Right lung (tissue), 5 donors: ENCODE data around the gene CXCR6. TPM values are rescaled to one million over a fixed set of nuclear protein-coding genes. Genes with fewer than 3 reads are reported as not detected.
A peak's percentile ranks its signal among the peaks of the same experiment; 100 is the strongest.

Experiments
- DNase-seq, 2 donors: peaks; one replicate each; pipeline ENCODE4 v3.0.0-alpha.2; 2013
- polyA plus RNA-seq, 5 donors: library from polyadenylated mRNA; unstranded; fragments of 120-200 nt; gene quantifications; one replicate each; pipeline versions ENCODE4 v1.2.1 to v1.2.3, GENCODE V29; 2013; ENCODE audit warnings: inconsistent platforms in 1 of 5, low replicate concordance in 1 of 5; ENCODE audit not compliant: insufficient read length in 5 of 5, insufficient read depth in 1 of 5

Gene CXCR6
- polyA plus RNA-seq, 5 donors: 0.40 to 1.4 (median 1.0) TPM

- no peak for DNase-seq
These were observed 24.5 kb downstream of the CXCR6 start for GRCh38 chr3:45967724-45968123.

DNA sequence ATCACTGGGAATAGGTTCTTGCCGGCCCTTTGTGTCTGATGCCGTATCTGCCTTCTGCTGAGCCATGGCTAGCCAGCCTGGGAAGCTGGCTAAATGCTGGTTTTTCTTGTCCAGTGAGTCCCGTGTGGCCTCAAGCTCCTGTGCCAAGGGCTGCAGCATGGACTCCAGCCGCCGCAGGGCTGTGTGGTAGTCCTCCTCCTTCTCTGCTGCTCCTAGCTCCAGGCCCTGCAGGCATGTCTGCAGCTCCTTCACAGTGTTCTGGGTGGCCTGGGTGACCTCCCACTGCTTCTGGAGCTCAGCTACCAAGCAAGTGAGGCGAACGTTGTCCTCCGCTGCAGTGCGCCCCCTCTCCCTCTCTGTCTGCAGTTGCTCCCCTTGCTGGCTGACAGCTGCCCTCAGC, 24.9 kb downstream of the CXCR6 start:
- DNase-seq: no peak

GRCh38 chr3:45968706-45969105, 25.4 kb downstream of the CXCR6 start:
- no peak for DNase-seq

GRCh38 chr3:45969116-45969515, 25.9 kb downstream of the CXCR6 start:
- no peak for DNase-seq

GRCh38 chr3:45969953-45970352, 26.7 kb downstream of the CXCR6 start:
- DNase-seq: no peak

DNA sequence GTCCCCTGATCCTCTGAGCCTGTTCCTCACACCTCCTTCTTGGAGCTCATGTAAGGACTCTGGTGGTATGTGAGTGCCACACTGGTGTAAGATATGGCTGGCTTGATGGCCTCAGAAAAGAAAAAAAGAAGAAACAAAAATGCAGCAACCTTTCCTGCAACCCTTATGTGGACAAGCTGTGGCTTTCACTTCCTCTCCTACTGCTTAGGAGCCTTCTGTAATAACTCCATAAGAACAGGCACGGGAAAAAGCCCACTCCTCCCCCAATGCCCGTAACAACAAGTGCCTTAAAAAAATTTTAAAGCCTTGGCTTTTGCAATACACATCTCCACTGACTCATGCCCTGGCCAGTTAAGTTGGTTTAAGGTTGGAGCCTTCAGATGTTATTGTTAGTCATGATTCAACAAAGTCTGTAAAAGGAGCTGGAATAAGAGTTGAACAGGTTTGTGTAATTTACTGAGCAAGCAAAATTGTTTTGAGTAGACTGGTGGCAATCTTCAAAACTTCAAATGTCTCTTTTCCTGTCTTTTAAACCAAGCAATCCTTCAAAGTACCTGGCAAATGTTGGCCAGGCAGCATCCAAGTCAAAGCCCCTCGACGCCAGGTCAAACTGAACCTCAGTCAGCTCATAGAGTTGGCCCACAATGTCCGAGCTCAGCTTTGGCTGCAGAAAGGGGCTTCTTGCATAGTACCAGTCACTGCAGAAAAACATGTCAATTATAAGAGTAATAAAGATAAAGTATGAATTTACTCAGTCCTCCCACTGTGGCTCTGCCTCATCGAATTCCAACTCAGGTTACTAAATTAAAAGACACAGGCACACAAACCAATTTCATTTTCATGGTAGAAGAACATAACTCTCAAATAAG, 29.5 kb downstream of the CXCR6 start:
- no peak for DNase-seq

- no peak for DNase-seq
These were observed 31.4 kb downstream of the CXCR6 start for GRCh38 chr3:45974686-45975085.

- DNase-seq: no peak
These were observed 32.4 kb downstream of the CXCR6 start for GRCh38 chr3:45975686-45976085.

DNA sequence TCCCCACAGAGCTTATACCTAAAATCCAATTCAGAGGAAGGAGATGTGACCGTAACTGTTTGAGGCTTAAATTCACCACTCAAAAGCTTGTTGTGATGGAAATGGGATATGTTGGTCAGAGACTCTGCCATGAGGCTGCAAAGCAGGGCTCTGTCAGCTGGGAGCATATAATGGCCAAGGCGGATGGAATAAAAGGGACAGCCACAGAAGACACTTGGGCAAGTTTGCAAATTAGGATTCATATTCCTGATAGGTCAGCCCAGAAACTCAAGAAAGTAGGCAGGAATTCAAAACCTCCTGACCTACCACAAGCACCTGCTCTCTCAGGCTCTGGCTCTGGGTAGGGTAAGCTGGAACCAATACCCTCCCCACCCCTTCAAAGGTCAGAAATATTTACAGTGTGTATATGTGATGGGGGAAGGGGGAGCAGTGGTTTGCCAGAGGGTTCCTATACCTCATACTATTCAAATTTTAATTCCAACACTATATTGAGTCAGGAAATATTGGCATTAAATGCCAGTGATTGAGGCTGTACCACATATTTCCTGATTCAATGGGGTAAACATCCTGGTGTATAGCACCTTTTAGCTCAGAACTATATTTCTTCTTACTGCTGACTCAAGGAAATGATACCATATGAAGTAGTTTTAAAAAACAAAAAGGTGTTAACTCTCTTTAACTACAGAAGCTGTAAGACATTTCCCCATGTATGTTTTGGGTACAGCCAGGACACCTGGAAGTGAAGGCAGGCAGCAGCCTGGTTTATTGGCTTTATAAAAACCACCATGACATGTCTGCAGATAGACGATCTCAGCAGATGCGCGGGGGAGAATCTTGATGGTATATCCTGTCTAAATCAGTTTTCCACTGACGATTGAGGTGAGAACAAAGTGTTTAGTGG, 33.2 kb downstream of the CXCR6 start:
- DNase-seq: no peak

- peak; percentile 46 to 48 for DNase-seq
These were observed 34.9 kb downstream of the CXCR6 start for GRCh38 chr3:45978006-45978761.

- DNase-seq: no peak
These were observed 36.1 kb downstream of the CXCR6 start for GRCh38 chr3:45979378-45979777.

- DNase-seq: no peak
These were observed 37.1 kb downstream of the CXCR6 start for GRCh38 chr3:45980229-45980813.

- no peak for DNase-seq
These were observed 37.6 kb downstream of the CXCR6 start for GRCh38 chr3:45980819-45981218.

GRCh38 chr3:45981346-45982074, 38.2 kb downstream of the CXCR6 start:
- DNase-seq: no peak

DNA sequence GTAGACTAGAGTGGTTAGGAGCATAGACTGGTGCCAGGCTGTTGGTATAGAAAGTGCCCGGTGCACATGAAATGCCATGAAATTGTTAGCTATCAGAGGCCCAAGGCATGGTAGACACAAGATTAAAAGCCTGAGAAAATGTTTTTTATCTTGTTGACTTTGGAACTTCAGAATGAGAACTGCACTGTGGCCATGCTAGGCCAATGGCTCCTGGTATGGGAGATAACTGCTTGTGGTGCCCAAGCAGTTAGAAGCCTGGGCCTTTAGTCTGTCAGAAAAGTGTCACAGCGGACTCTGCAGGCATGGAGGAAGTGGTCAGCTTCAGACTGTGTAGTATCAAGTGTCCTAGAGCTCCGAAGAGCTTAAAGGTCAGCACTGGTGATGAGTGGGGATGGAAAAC, 40.5 kb downstream of the CXCR6 start:
- no peak for DNase-seq

DNA sequence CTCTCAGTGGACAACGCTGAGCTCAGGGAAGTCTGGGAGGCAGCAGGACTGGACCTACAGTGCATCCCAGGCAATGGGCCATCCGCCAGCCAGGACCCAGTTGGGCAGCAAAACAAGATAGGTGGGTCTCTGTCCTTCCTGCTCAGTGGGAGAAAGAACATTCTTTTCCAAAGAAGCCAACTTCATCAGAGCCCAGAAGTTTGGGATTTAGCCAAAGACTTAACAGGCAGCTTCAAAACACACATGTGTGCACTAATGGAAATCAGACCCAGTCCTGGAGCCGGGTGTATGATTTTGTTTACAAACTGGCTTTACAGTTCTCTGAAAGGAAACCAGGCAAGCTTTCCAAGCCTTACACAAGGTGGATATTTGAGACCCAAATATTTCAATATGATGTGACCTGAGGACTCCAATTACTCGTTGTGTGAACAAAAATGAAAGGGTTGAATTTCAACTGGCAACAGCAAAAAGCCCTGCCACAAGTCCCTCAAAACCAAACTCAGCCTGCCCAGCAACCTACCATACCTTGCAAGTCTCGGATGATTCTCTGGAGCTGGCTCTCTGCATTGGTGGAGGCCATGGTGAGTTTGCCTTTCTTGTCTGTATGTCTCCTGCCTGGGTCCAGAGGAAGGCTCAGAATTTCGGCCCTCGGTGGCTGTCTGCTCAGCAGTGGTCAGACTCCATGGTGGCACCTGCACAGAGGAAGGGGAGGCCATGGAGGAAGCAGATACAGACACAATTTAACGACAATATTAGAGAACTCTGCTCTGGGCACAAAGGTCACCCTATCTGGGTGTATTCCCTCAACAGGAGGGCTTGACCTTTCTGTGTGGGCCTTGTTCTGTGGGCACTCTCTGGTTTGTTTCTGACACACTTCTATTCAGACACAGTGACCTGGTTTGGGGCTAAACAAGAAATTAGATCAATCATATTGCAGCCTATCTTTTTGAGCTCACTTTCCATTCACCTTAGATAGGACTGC, 41.4 kb downstream of the CXCR6 start:
- DNase-seq: no peak

- no peak for DNase-seq
These were observed 42.5 kb downstream of the CXCR6 start for GRCh38 chr3:45985532-45986302.

GRCh38 chr3:45986303-45986982, 43.2 kb downstream of the CXCR6 start:
- no peak for DNase-seq
